Activated CD8-positive, alpha-beta T cell treated with anti-CD3 and anti-CD28 coated beads for 36 hours (primary cell): Measurements from ENCODE around the gene STARD8. TPM values are rescaled to one million over a fixed set of nuclear protein-coding genes. Genes with fewer than 3 reads are reported as not detected.

ENCODE experiments used
- ATAC-seq: fragments of 200-7000 bp; cut with Tn5 transposase; one replicate; pipeline ENCODE4 v1.10.0; 2021; ENCODE audit warnings: mild to moderate bottlenecking, moderate library complexity
- CTCF ChIA-PET: fragments of 350-600 bp; sonication (Branson Sonifier 250); formaldehyde crosslinking; loops from one replicate; lab custom pipeline; 2021; ENCODE audit warnings: antibody characterized with exemption; lab: Charles Lee
- POLR2A ChIA-PET: fragments of 350-600 bp; sonication (Branson Sonifier 250); formaldehyde crosslinking; loops from one replicate; lab custom pipeline; 2021; ENCODE audit warnings: antibody characterized with exemption; lab: Charles Lee
- DNase-seq: peaks from one replicate; pipeline ENCODE4 v3.0.0-alpha.2; 2020
- H3K27ac Mint-ChIP-seq: one replicate; pipeline ENCODE4 v1.8.0; 2021; ENCODE audit warnings: mild to moderate bottlenecking, mixed read lengths
- H3K27me3 Mint-ChIP-seq: one replicate; pipeline ENCODE4 v1.8.0; 2021; ENCODE audit warnings: mixed read lengths
- H3K36me3 Mint-ChIP-seq: one replicate; pipeline ENCODE4 v1.8.0; 2021; ENCODE audit warnings: low read depth, mixed read lengths
- H3K4me1 Mint-ChIP-seq: one replicate; pipeline ENCODE4 v1.8.0; 2021; ENCODE audit warnings: low read depth, mixed read lengths
- H3K4me3 Mint-ChIP-seq: one replicate; pipeline ENCODE4 v1.8.0; 2021; ENCODE audit warnings: mild to moderate bottlenecking, moderate library complexity, mixed read lengths
- H3K9me3 Mint-ChIP-seq: one replicate; pipeline ENCODE4 v1.8.0; 2021; ENCODE audit warnings: mixed read lengths
- intact Hi-C: fragments of 100-400 bp; cut with micrococcal nuclease; formaldehyde crosslinking; loops from one replicate; pipeline ENCODE4 v1.10.0; 2022
- total RNA-seq, 2 experiments: library from RNA; stranded (reverse); gene quantifications; one replicate each; pipeline ENCODE4 v1.2.3, GENCODE V29; 2021
- TF ChIP-seq, protein P1 (sequence below): fragments of 200-600 bp; IDR thresholded peaks from one replicate; pipeline ENCODE4 v1.8.0; 2022; ENCODE audit warnings: antibody characterized with exemption, mild to moderate bottlenecking

STARD8 gene
- total RNA-seq, 2 experiments from 2014 or later, result 0.36 to 0.38 TPM

DNA sequence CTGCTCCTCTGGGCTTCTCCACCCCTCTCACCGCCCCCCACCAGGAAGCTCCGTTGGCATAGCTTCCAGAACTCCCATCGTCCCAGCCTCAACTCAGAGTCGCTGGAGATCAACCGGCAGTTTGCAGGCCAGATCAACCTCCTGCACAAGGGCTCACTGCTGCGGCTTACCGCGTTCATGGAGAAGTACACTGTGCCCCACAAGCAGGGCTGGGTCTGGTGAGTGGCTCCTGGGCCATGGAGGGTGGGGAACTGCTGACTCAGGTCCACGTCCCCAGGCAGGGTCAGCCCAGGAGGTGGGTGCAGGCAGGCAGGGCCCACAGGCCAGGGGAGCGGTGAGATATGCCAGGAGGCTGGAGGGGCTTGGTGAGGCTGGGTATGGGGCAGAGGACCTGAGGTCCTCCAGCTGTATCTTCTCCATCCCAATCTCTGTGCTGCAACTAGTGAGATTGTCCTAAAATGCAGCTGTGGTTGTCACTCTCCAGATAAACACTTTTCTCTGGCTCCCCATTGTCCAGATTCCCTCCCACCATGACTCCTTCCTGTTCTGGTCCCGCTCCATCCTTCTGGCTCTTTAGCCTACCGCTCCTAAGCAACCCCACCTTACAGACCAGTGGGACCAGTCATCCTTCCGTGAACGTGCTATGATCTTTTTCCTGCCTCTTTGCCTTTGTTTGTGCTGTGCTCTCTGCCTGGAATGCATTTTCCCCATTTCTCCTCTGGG, 71.9 kb downstream of the STARD8 start:
- Mint-ChIP-seq H3K9me3 (no peaks in the 10 kb centered on the region), H3K36me3 (no peaks in the 10 kb centered on the region), H3K27ac (no peak overlapping the region), H3K4me1 (no peaks in the 10 kb centered on the region), H3K27me3 (no peaks in the 10 kb centered on the region), H3K4me3 (no peak overlapping the region)
- intact Hi-C loops, result loop anchor here (10.0 kb wide), 1 partner anchor 205 kb away; no protein-coding TSS in a partner anchor
- no peak for ATAC-seq
- ChIA-PET POLR2A (interaction anchor here (0.5 kb wide), 1 partner anchor 392 kb away, joined by 3 read pairs; no protein-coding TSS in a partner anchor), CTCF (no interaction called here)
- DNase-seq, result no peak
- TF ChIP-seq, protein P1, sequence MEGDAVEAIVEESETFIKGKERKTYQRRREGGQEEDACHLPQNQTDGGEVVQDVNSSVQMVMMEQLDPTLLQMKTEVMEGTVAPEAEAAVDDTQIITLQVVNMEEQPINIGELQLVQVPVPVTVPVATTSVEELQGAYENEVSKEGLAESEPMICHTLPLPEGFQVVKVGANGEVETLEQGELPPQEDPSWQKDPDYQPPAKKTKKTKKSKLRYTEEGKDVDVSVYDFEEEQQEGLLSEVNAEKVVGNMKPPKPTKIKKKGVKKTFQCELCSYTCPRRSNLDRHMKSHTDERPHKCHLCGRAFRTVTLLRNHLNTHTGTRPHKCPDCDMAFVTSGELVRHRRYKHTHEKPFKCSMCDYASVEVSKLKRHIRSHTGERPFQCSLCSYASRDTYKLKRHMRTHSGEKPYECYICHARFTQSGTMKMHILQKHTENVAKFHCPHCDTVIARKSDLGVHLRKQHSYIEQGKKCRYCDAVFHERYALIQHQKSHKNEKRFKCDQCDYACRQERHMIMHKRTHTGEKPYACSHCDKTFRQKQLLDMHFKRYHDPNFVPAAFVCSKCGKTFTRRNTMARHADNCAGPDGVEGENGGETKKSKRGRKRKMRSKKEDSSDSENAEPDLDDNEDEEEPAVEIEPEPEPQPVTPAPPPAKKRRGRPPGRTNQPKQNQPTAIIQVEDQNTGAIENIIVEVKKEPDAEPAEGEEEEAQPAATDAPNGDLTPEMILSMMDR, result no peak

DNA sequence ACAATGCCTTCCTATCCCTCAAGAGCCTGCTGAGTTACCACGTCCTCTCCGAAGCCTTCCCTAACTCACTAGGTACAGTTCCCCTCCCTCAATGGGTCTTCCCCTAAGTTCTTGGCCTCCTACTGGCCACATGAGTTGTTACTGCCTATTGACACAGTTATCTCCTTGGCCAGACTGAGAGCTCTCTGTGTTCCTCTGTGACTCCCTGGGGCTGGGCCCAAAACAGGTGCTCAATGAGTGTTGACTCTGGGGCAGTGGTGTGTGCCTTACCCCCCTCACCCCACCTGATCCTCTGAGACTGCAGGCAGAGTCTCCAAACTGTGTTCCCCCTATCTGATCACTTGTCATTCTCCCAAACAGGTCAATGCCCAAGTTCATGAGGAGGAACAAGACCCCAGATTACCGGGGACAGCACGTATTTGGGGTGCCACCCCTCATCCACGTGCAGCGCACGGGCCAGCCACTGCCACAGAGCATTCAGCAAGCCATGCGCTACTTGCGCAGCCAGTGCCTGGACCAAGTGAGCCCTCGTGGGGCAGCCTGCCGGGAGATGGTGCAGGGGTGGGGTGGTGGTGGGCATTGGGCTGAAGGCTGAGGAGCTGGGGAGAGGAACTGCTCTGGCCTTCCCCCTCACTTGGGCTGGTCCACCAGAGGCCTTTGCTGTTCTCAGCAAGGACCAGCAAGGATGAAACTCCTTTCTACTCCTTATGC, 72.6 kb downstream of the STARD8 start:
- no peaks in the 10 kb centered on the region for H3K27me3 Mint-ChIP-seq
- no peak overlapping the region for H3K27ac Mint-ChIP-seq
- H3K36me3 Mint-ChIP-seq, result no peaks in the 10 kb centered on the region
- POLR2A ChIA-PET, result interaction anchor here (0.5 kb wide), 1 partner anchor 392 kb away, joined by 3 read pairs; no protein-coding TSS in a partner anchor
- CTCF ChIA-PET, result no interaction called here
- ATAC-seq, result no peak
- intact Hi-C loops, result loop anchor here (10.0 kb wide), 1 partner anchor 205 kb away; no protein-coding TSS in a partner anchor
- H3K4me1 Mint-ChIP-seq, result no peaks in the 10 kb centered on the region
- no peak overlapping the region for H3K4me3 Mint-ChIP-seq
- no peaks in the 10 kb centered on the region for H3K9me3 Mint-ChIP-seq
- TF ChIP-seq, protein P1, result no peak
- DNase-seq, result no peak

DNA sequence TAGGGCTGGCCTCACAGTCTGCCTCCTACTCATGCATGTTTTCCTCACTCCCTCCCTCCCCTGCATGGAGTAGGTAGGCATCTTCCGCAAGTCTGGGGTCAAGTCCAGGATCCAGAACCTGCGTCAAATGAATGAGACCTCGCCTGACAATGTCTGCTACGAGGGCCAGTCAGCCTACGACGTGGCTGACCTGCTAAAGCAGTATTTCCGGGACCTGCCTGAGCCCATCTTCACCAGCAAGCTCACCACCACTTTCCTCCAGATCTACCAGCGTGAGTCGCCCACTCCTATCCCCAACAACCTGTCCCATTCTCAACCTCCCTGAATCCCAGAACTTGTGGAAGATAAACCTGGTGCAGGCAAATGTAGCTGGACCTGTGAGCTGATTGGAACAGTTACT, 73.4 kb downstream of the STARD8 start:
- H3K27ac Mint-ChIP-seq, result no peak overlapping the region
- no peaks in the 10 kb centered on the region for H3K36me3 Mint-ChIP-seq
- ChIA-PET POLR2A (no interaction called here), CTCF (no interaction called here)
- H3K4me1 Mint-ChIP-seq, result no peaks in the 10 kb centered on the region
- TF ChIP-seq, protein P1, result no peak
- intact Hi-C loops, result no loop called here
- H3K9me3 Mint-ChIP-seq, result no peaks in the 10 kb centered on the region
- ATAC-seq (no peak), DNase-seq (no peak)
- no peaks in the 10 kb centered on the region for H3K27me3 Mint-ChIP-seq
- H3K4me3 Mint-ChIP-seq, result no peak overlapping the region

DNA sequence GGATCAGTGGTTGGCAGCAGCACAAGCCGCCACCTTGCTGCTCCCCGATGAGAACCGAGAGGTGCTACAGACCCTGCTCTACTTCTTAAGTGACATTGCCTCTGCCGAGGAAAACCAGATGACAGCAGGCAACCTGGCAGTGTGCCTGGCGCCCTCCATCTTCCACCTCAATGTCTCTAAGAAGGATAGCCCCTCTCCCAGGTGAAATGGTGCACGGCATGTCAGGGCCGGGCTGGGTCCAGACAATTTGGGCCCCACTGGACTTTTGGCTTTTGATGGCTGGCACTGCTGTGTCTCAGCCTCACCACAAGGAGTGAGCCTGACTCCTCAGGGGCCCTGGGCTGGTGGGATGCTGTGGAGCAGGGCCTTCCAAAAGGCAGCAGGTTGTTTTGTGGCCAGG, 74.1 kb downstream of the STARD8 start:
- Mint-ChIP-seq H3K4me3 (no peak overlapping the region), H3K27ac (no peak overlapping the region), H3K36me3 (no peaks in the 10 kb centered on the region), H3K9me3 (no peaks in the 10 kb centered on the region), H3K4me1 (no peaks in the 10 kb centered on the region), H3K27me3 (no peaks in the 10 kb centered on the region)
- ATAC-seq (no peak), DNase-seq (no peak)
- ChIA-PET POLR2A (no interaction called here), CTCF (no interaction called here)
- intact Hi-C loops, result no loop called here
- TF ChIP-seq, protein P1, result no peak
